Measurements from ENCODE around the gene SNAI3.

- TF ChIP-seq CTCF (IDR thresholded peaks at IDR 0.05) (no peak), POLR2A (IDR thresholded peaks at IDR 0.05) (no peak)
Observed at GRCh38 chr16:88700322-88700635, 14.0 kb upstream of the SNAI3 start.

All from thyroid gland (tissue), 4 donors.